Measurements from ENCODE around the gene ME3. TPM values are rescaled to one million over a fixed set of nuclear protein-coding genes. Genes with fewer than 3 reads are reported as not detected.

ME3 gene
- total RNA-seq, 4 donors from 2014 or later = 15.9 to 94.9 (median 51.3) TPM

GRCh38 chr11:86477495-86478155 is 194.8 kb downstream of the ME3 start:
- DNase-seq = no peak
- H3K27ac ChIP-seq = peak overlapping the region in 2 of 4 donors; percentile 30 to 58
- H3K9me3 ChIP-seq = no peaks in the 10 kb centered on the region
- H3K4me3 ChIP-seq = no peak overlapping the region
- no peaks in the 10 kb centered on the region for H3K36me3 ChIP-seq
- no peak for TF ChIP-seq POLR2A (IDR thresholded peaks at IDR 0.05)
- TF ChIP-seq CTCF (IDR thresholded peaks at IDR 0.05) = no peak
- peaks cover 0 to 21% (median 0%) of the 10 kb centered on the region in 4 donors for H3K4me1 ChIP-seq
- H3K27me3 ChIP-seq = no peaks in the 10 kb centered on the region

GRCh38 chr11:86476109-86476861 is 196.1 kb downstream of the ME3 start:
- H3K9me3 ChIP-seq = no peaks in the 10 kb centered on the region
- no peaks in the 10 kb centered on the region for H3K27me3 ChIP-seq
- peak overlapping the region in 3 of 4 donors; percentile 37 to 73 (median 58) for H3K27ac ChIP-seq
- DNase-seq = peak in 1 of 3 donors; percentile 73
- no peak overlapping the region for H3K4me3 ChIP-seq
- TF ChIP-seq CTCF (IDR thresholded peaks at IDR 0.05) = no peak
- no peak for TF ChIP-seq POLR2A (IDR thresholded peaks at IDR 0.05)
- no peaks in the 10 kb centered on the region for H3K36me3 ChIP-seq
- peaks cover 0 to 21% (median 0%) of the 10 kb centered on the region in 4 donors for H3K4me1 ChIP-seq

- H3K36me3 ChIP-seq = no peaks in the 10 kb centered on the region
- H3K4me3 ChIP-seq = no peak overlapping the region
- H3K27me3 ChIP-seq = no peaks in the 10 kb centered on the region
- H3K4me1 ChIP-seq = peaks cover 0 to 21% (median 0%) of the 10 kb centered on the region in 4 donors
- TF ChIP-seq CTCF (IDR thresholded peaks at IDR 0.05) (no peak), POLR2A (IDR thresholded peaks at IDR 0.05) (no peak)
- H3K27ac ChIP-seq = peak overlapping the region in 1 of 4 donors; percentile 19
- H3K9me3 ChIP-seq = no peaks in the 10 kb centered on the region
- DNase-seq = no peak
These were observed 197.4 kb downstream of the ME3 start for GRCh38 chr11:86475027-86475426.

GRCh38 chr11:86473991-86474833 is 198.2 kb downstream of the ME3 start:
- Histone ChIP-seq H3K27ac (peak overlapping the region in 2 of 4 donors; percentile 18 to 20), H3K4me1 (peaks cover 0 to 21% (median 0%) of the 10 kb centered on the region in 4 donors), H3K36me3 (no peaks in the 10 kb centered on the region), H3K27me3 (no peaks in the 10 kb centered on the region), H3K4me3 (no peak overlapping the region), H3K9me3 (no peaks in the 10 kb centered on the region)
- TF ChIP-seq CTCF (IDR thresholded peaks at IDR 0.05) = no peak
- no peak for TF ChIP-seq POLR2A (IDR thresholded peaks at IDR 0.05)
- no peak for DNase-seq

All from Peyer's patch (tissue), 4 donors.